HCT116 (cell line): ENCODE data around the gene SMAD7. TPM values are rescaled to one million over a fixed set of nuclear protein-coding genes. Genes with fewer than 3 reads are reported as not detected.

Experiments
- ATAC-seq: fragments of 200-7000 bp; cut with Tn5 transposase; 2 replicates; pipeline ENCODE4 v1.9.1; 2020; ENCODE audit warnings: mild to moderate bottlenecking, moderate library complexity
- BruUV-seq: library from RNA; stranded (reverse); fragments of 400-500 nt; replicated peaks from 2 replicates; lab custom pipeline; 2021; lab: Mats Ljungman, UMichigan
- CTCF ChIA-PET: fragments of 300-600 bp; sonication (Branson Sonifier 250); formaldehyde crosslinking; loops from one replicate; lab custom pipeline; 2021; ENCODE audit warnings: antibody characterized with exemption; lab: Charles Lee
- POLR2A ChIA-PET: fragments of 300-600, 350-600 bp; sonication (Branson Sonifier 250); formaldehyde crosslinking; loops from one replicate; lab custom pipeline; 2021; ENCODE audit warnings: antibody characterized with exemption; lab: Charles Lee
- RAD21 ChIA-PET, 2 experiments: fragments of 300-600 bp; sonication (Branson Sonifier 250); formaldehyde crosslinking; loops; one replicate each; lab custom pipeline; 2023; ENCODE audit warnings: low total read pairs in 2 of 2; ENCODE audit not compliant: uncharacterized antibody in 2 of 2, unreplicated experiment in 2 of 2, low non-redundant PET in 1 of 2; lab: Charles Lee
- DNase-seq: peaks from one replicate; pipeline ENCODE4 v3.0.0-alpha.2; 2010; ENCODE audit warnings: low read depth, low spot score
- H2AFZ ChIP-seq: fragments of 200-600 bp; shearing (Covaris generic), sonication (generic); 2 replicates; pipeline ENCODE4 v1.6.1; 2017; ENCODE audit warnings: low read depth, mixed run types, mixed read lengths, antibody characterized with exemption, low read length; ENCODE audit not compliant: poor library complexity, severe bottlenecking
- H3K27ac ChIP-seq: 2 replicates; pipeline ENCODE4 v1.5.1; 2012; ENCODE audit warnings: low read depth, low read length
- H3K27me3 ChIP-seq: fragments of 200-600 bp; sonication (generic); 2 replicates; pipeline ENCODE4 v1.6.1; 2016; ENCODE audit warnings: mixed run types, low read length, mixed read lengths; ENCODE audit not compliant: insufficient read depth
- H3K36me3 ChIP-seq, 2 experiments: fragments of 200-500 bp in 1 of 2; fragments of 200-600 bp in 1 of 2; sonication (Bioruptor generic) in 1 of 2; sonication (generic) in 1 of 2; 2 replicates each; pipeline versions ENCODE4 v1.5.1 to v1.6.1; 2014 to 2016; ENCODE audit warnings: low read length in 2 of 2, inconsistent platforms in 1 of 2, mixed read lengths in 1 of 2, mixed run types in 1 of 2; ENCODE audit not compliant: insufficient read depth in 2 of 2, control insufficient read depth in 1 of 2
- H3K4me1 ChIP-seq, 2 experiments: fragments of 200-600 bp in 1 of 2; sonication (generic) in 1 of 2; 2 replicates each; pipeline versions ENCODE4 v1.5.1 to v1.6.1; 2012 to 2017; ENCODE audit warnings: low read length in 2 of 2, inconsistent platforms in 1 of 2, mild to moderate bottlenecking in 1 of 2, mixed read lengths in 1 of 2, mixed run types in 1 of 2, moderate library complexity in 1 of 2; ENCODE audit not compliant: insufficient read depth in 2 of 2, control insufficient read depth in 1 of 2
- H3K4me2 ChIP-seq: fragments of 200-600 bp; sonication (generic); 2 replicates; pipeline ENCODE4 v1.6.1; 2017; ENCODE audit warnings: mixed run types, low read length, mixed read lengths
- H3K4me3 ChIP-seq, 2 experiments: fragments of 200-600 bp in 1 of 2; sonication (generic) in 1 of 2; replicated peaks in 1 of 2; 2 replicates each; pipeline ENCODE4 v1.5.1; 2011 to 2016; ENCODE audit warnings: low read length in 2 of 2, control low read depth in 1 of 2, low read depth in 1 of 2, mild to moderate bottlenecking in 1 of 2, mixed read lengths in 1 of 2, mixed run types in 1 of 2
- H3K79me2 ChIP-seq: fragments of 200-600 bp; sonication (generic); 2 replicates; pipeline ENCODE4 v1.6.1; 2017; ENCODE audit warnings: mild to moderate bottlenecking, mixed run types, low read length, moderate library complexity, mixed read lengths; ENCODE audit not compliant: insufficient read depth
- H3K9ac ChIP-seq: fragments of 200-600 bp; sonication (generic); 2 replicates; pipeline ENCODE4 v1.6.1; 2016; ENCODE audit warnings: low read length, mixed read lengths
- H3K9me2 ChIP-seq: fragments of 200-600 bp; sonication (generic), shearing (Covaris generic); 2 replicates; pipeline ENCODE4 v1.6.1; 2017; ENCODE audit warnings: mixed run types, mild to moderate bottlenecking, moderate library complexity; ENCODE audit not compliant: insufficient read depth
- H3K9me3 ChIP-seq, 2 experiments: fragments of 200-500 bp in 1 of 2; fragments of 200-600 bp in 1 of 2; sonication (Bioruptor generic) in 1 of 2; sonication (generic) in 1 of 2; 2 replicates each; pipeline ENCODE4 v1.6.1; 2014 to 2017; ENCODE audit warnings: low read length in 2 of 2, mixed read lengths in 2 of 2, inconsistent platforms in 1 of 2, low read depth in 1 of 2, mild to moderate bottlenecking in 1 of 2, mixed run types in 1 of 2, moderate library complexity in 1 of 2; ENCODE audit not compliant: control insufficient read depth in 1 of 2, insufficient read depth in 1 of 2
- H4K20me1 ChIP-seq: fragments of 200-600 bp; sonication (generic), shearing (Covaris generic); 2 replicates; pipeline ENCODE4 v1.6.1; 2017; ENCODE audit warnings: mixed run types, mild to moderate bottlenecking, moderate library complexity; ENCODE audit not compliant: insufficient read depth
- CBX3 ChIP-seq: IDR thresholded peaks from 2 replicates; pipeline ENCODE4 v1.6.1; 2012; ENCODE audit warnings: low read depth
- JUND ChIP-seq: IDR thresholded peaks from 2 replicates; pipeline ENCODE4 v1.6.1; 2012
- MAX ChIP-seq: IDR thresholded peaks from 2 replicates; pipeline ENCODE4 v1.6.1; 2012
- POLR2A ChIP-seq: IDR thresholded peaks from 2 replicates; pipeline ENCODE4 v1.7.0; 2011; ENCODE audit warnings: borderline replicate concordance; ENCODE audit not compliant: insufficient read depth, insufficient read length; ENCODE audit errors: extremely low read depth
- RAD21 ChIP-seq: IDR thresholded peaks from 2 replicates; pipeline ENCODE4 v1.6.1; 2012; ENCODE audit warnings: low read depth, mild to moderate bottlenecking
- REST ChIP-seq: IDR thresholded peaks from 2 replicates; pipeline ENCODE4 v1.6.1; 2012; ENCODE audit warnings: low read depth
- SIN3A ChIP-seq: IDR thresholded peaks from 2 replicates; pipeline ENCODE4 v1.6.1; 2012; ENCODE audit warnings: low read depth
- TCF7L2 ChIP-seq: IDR thresholded peaks from 2 replicates; pipeline ENCODE4 v1.7.0; 2011; ENCODE audit warnings: borderline replicate concordance, inconsistent platforms; ENCODE audit not compliant: insufficient read depth, insufficient read length; ENCODE audit errors: extremely low read depth
- YY1 ChIP-seq: IDR thresholded peaks from 2 replicates; pipeline ENCODE4 v1.6.1; 2011; ENCODE audit warnings: low read length, low read depth, moderate library complexity, mild to moderate bottlenecking; ENCODE audit not compliant: insufficient replicate concordance; ENCODE audit errors: extremely low read depth
- ZFX ChIP-seq: fragments of 450-650 bp; IDR thresholded peaks from 2 replicates; pipeline ENCODE4 v1.6.1; 2017
- ZNF274 ChIP-seq: fragments of 200-500 bp; sonication (Bioruptor generic); IDR thresholded peaks from 2 replicates; pipeline ENCODE4 v1.6.1; 2014; ENCODE audit warnings: mild to moderate bottlenecking, low read depth, low read length, inconsistent platforms
- intact Hi-C: fragments of 100-400 bp; cut with micrococcal nuclease; formaldehyde crosslinking; loops from 2 replicates; pipeline ENCODE4 v1.10.0; 2022
- total RNA-seq: library from RNA; stranded (reverse); gene quantifications from one replicate; pipeline ENCODE4 v1.2.1, GENCODE V29; 2021; ENCODE audit not compliant: unreplicated experiment
- TF ChIP-seq, protein P1 (sequence below), 3 experiments: fragments of 200-600 bp in 1 of 3; sonication (generic) in 1 of 3; IDR thresholded peaks in 2 of 3; conservative IDR thresholded peaks in 1 of 3; 2 replicates each; pipeline ENCODE4 v1.5.1; 2012 to 2017; ENCODE audit warnings: low read depth in 2 of 3, low read length in 2 of 3, antibody characterized with exemption in 1 of 3, borderline replicate concordance in 1 of 3, control low read depth in 1 of 3, mild to moderate bottlenecking in 1 of 3, mixed read lengths in 1 of 3, mixed run types in 1 of 3, moderate library complexity in 1 of 3; ENCODE audit not compliant: insufficient read depth in 1 of 3
- TF ChIP-seq, protein P2 (sequence below): IDR thresholded peaks from 2 replicates; pipeline ENCODE4 v1.6.1; 2011; ENCODE audit warnings: mild to moderate bottlenecking, low read length, moderate library complexity; ENCODE audit not compliant: insufficient replicate concordance; ENCODE audit errors: extremely low read depth

The SMAD7 gene
- total RNA-seq, 1 experiment from 2014 or later: 7.2 TPM

GRCh38 chr18:48893061-48893607 is 57.6 kb downstream of the SMAD7 start:
- ATAC-seq: no peak

More at GRCh38 chr18:48893061-48893607, 57.6 kb downstream of the SMAD7 start:
- ChIA-PET RAD21 (no interaction called here), POLR2A (no interaction called here), CTCF (no interaction called here)
- intact Hi-C loops: no loop called here
- Histone ChIP-seq H3K9me2 (no peaks in the 10 kb centered on the region), H3K27ac (no peak overlapping the region), H3K9ac (no peak overlapping the region), H3K4me1 (peaks cover 10 to 18% of the 10 kb centered on the region in 2 experiments; a peak in 3 of 4 replicates), H4K20me1 (no peaks in the 10 kb centered on the region), H2AFZ (no peak overlapping the region), H3K36me3 (no peaks in the 10 kb centered on the region), H3K79me2 (no peaks in the 10 kb centered on the region), H3K4me2 (no peak overlapping the region), H3K27me3 (no peaks in the 10 kb centered on the region), H3K9me3 (no peaks in the 10 kb centered on the region), H3K4me3 (no peak overlapping the region)
- no peak for TF ChIP-seq POLR2A
- TF ChIP-seq ZFX: no peak
- no peak for TF ChIP-seq JUND
- no peak for TF ChIP-seq ZNF274
- TF ChIP-seq CBX3: no peak
- TF ChIP-seq YY1: no peak
- TF ChIP-seq REST: no peak
- no peak for TF ChIP-seq MAX
- TF ChIP-seq, protein P1, sequence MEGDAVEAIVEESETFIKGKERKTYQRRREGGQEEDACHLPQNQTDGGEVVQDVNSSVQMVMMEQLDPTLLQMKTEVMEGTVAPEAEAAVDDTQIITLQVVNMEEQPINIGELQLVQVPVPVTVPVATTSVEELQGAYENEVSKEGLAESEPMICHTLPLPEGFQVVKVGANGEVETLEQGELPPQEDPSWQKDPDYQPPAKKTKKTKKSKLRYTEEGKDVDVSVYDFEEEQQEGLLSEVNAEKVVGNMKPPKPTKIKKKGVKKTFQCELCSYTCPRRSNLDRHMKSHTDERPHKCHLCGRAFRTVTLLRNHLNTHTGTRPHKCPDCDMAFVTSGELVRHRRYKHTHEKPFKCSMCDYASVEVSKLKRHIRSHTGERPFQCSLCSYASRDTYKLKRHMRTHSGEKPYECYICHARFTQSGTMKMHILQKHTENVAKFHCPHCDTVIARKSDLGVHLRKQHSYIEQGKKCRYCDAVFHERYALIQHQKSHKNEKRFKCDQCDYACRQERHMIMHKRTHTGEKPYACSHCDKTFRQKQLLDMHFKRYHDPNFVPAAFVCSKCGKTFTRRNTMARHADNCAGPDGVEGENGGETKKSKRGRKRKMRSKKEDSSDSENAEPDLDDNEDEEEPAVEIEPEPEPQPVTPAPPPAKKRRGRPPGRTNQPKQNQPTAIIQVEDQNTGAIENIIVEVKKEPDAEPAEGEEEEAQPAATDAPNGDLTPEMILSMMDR (IDR thresholded peaks at IDR 0.05 in 2 of 3, conservative IDR thresholded peaks at IDR 0.05 in 1 of 3; ENCODE audit: borderline replicate concordance in 1 of 3, insufficient read depth in 1 of 3, low read depth in 2 of 3, low read length in 2 of 3): no peak
- TF ChIP-seq, protein P2, sequence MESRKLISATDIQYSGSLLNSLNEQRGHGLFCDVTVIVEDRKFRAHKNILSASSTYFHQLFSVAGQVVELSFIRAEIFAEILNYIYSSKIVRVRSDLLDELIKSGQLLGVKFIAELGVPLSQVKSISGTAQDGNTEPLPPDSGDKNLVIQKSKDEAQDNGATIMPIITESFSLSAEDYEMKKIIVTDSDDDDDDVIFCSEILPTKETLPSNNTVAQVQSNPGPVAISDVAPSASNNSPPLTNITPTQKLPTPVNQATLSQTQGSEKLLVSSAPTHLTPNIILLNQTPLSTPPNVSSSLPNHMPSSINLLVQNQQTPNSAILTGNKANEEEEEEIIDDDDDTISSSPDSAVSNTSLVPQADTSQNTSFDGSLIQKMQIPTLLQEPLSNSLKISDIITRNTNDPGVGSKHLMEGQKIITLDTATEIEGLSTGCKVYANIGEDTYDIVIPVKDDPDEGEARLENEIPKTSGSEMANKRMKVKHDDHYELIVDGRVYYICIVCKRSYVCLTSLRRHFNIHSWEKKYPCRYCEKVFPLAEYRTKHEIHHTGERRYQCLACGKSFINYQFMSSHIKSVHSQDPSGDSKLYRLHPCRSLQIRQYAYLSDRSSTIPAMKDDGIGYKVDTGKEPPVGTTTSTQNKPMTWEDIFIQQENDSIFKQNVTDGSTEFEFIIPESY: no peak
- TF ChIP-seq RAD21: no peak
- no peak for TF ChIP-seq SIN3A
- TF ChIP-seq TCF7L2: no peak
- DNase-seq: no peak
- no TSS peak for BruUV-seq
